GM19397 (cell line): ENCODE data around the gene ARGLU1.

Experiments
- ATAC-seq: cut with Tn5 transposase; IDR thresholded peaks from one replicate; pipeline ENCODE4 v1.9.1; 2021; ENCODE audit warnings: mild to moderate bottlenecking, moderate library complexity; ENCODE audit not compliant: unreplicated experiment

ARGLU1 gene

DNA sequence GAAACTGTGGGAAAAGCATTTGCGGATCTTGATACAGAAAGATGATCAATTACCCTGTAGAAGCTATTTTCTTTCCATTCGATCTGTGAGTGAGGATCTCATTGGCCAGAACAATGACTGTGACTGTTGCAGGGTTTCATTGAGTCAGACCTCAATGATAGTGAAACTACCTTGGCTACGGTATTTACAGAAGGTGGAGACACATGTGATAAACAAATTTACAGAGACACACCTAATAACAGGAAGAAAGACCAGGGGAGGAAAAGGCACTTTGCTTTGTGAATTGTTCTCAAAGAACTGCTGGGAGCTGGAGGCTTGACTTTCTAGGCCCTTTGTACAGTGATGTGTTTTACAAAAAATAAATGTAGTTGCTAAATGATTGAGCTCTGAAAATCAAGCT, 19.9 kb upstream of the ARGLU1 start:
- no peak for ATAC-seq

DNA sequence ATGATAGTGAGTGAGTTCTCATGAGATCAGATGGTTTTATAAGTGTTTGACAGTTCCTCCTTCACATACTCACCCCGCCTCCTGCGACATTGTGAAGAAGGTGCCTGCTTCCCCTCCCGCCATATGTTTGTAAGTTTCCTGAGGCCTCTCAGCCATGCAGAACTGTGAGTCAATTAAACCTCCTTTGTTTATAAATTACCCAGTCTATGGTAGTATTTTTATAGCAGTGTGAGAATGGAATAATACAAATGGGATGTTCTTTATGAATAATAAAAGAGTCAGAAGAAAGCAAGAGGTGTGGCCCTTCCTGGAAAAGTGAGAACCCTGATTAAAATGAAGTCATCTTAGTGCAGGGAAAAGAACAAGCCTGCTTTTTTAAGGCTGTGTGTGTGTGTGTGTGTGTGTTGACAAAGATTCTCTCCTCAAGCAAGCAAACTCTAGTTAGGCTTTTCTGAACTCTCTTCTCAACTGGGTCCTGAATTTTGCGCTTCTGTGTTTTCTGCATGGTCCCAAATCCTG, 18.8 kb upstream of the ARGLU1 start:
- ATAC-seq: no peak

DNA sequence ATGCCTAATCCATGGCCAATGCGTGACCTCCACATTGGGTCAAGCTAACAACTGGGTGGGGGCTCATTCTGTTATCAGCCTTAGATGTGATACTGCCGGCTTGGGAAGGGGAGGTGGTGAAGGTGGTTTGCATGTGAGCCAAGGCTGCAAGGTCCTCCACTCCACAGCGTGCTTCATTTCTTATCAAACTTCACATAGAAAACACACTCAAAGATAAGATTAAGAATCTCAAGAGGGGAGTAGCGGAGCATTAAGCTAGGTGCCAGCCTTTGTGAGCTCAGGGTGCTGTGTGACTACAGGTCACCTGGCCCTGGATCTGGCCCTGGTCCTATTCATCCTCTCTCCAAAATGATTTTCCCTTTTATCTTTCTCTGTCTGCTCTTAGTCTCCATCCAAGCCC, 13.3 kb upstream of the ARGLU1 start:
- ATAC-seq: no peak

DNA sequence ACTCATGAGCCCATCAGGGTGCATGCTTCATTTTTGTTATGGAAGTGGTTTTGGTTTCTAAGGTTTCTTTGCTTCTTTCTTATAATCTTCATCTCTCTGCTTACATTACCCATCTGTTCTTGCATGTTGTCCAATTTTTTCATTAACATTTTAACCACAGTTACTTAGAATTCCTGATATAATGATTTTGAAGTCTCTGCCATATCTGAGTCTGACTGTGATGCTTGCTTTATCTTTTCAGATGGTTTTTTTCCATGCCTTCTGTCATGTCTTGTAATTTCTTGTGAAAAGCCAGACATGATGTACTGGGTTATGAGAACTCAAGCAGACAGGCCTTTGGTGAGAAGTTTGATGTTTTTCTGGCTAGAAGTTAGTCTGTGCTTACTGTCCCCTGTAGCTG, 8.0 kb upstream of the ARGLU1 start:
- ATAC-seq: no peak

DNA sequence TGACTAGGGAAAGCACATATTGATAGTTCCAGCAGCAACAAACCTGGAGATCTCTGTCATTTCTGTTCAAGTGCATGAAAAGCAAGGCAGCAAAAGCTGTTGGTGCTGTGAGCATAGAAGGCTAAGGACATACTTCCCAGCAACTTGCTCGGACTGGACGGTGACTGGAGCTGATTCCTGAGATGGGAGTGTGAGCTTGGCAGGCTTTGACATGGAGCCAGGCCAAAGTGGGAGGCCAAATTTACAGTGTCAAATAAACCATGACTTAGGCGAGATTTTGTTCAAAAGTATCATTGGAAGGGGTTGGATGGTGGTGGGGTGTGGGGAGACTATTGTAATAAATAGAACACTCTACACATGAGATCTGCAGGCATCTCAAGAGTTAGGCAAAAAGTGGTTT, 5.9 kb upstream of the ARGLU1 start:
- no peak for ATAC-seq

DNA sequence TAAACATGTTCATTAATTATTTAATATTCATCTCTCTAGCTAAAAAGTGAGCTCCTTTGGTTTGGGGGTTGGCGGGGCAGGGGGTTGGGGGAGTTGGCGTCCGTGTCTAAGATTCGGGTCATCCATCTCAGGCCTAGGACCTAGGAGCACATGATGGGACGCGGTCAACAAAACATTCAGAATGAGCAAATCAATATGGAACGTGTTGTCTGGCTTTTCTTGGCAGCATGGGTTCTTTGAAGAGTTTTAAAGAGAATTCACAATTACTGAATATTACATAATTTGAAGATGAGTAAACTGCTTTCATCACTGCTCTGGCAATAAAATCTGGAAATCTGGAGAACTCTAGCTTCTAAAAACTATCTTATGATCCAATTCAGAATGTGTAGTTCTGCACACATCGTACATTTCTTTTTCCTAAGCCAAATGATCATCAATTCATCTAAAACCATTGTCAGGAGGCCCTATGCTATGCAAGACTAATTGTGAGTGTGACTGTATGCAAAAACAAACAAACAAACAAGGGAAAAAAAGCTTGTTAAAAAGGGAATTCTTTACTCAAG, 5.4 kb upstream of the ARGLU1 start:
- ATAC-seq: no peak

DNA sequence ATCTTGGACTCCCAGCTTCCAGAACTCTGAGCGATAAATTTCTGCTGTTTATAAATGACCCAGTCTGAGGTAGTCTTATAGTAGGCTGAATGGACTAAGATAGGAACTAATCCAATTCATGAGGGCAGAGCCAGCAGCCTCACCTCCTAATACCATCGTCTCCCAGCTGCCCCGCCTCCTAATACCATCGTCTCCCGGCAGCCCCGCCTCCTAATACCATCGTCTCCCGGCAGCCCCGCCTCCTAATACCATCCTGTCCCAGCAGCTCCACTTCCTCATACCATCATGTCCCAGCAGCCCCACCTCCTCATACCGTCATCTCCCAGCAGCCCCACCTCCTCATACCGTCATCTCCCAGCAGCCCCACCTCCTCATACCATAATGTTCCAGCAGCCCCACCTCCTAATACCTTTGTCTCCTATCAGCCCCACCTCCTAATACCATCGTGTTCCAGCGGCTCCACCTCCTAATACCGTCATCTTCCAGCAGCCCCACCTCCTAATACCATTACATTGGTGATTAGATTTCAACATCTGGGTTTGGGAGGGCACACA, 2.4 kb upstream of the ARGLU1 start:
- ATAC-seq: no peak

DNA sequence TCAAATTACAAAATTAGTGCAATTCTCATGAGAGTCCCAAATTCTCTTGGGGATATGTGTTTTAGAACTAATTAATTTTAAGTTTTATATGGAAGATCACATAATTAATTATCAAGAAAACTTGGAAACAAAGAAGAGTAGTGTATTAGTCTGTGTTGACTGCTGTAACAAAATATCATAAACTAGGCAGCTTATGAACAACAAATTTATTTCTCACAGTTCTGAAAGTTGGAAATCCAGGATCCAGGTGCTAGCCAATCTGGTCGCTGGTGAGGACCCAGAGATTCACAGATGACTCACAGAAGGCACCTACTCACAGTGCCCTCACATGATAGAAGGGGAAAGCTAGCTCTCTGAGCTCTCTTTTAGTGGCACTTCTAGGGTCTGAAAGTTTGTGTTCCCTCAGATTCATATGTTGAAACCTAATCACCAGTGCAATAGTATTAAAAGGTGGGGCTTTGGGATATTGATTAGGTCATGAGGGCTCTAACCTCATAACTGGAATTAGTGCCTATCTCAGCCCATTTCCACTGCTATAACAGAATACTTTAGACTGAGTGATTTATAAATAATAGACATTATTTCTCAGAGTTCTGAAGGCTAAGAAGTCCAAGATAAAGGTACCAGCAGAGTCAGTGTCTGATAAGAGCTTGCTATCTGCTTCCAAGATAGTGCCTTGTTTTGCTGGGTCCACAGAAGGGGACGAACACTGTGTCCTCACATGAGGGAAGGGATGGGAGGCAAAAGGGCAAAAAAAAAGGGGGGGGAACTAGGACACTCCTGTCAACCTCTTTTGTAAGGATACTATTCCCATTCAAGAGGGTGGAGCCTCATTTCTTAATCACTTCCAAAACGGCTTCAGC, 1.5 kb upstream of the ARGLU1 start:
- no peak for ATAC-seq

DNA sequence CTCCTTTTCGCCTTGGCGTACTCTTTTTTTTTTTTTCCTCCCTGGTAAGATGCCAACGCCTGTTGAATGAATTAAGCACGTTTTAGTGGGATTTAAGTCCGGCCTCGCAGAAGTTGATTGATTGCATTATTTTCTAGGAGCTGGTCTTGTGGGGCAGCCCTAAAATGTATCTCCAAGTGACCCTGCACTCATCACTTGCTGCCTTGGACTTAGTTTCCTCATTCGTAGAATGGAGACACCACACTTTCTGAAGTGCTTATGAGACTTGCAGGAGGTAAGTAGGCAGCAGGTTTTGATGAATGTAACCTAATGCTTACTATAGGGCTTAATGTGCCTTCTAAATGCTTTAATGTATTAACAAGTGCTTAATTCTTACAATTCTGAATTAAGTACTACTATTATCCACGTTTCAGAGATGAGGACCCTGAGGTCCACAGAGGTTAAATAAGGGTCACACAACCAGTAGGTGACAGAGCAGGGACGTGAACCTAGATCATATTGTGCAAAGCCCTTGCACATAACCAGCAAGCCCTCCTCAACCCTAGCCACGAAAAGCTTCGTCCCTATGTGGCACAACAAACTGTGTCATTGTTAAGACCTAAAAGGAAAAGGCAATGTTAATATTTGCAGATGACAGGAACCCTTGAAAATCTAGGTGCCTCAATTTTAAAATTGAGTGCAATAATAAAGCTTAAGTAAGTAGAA, 514 bp upstream of the ARGLU1 start:
- ATAC-seq: peak; percentile 27

DNA sequence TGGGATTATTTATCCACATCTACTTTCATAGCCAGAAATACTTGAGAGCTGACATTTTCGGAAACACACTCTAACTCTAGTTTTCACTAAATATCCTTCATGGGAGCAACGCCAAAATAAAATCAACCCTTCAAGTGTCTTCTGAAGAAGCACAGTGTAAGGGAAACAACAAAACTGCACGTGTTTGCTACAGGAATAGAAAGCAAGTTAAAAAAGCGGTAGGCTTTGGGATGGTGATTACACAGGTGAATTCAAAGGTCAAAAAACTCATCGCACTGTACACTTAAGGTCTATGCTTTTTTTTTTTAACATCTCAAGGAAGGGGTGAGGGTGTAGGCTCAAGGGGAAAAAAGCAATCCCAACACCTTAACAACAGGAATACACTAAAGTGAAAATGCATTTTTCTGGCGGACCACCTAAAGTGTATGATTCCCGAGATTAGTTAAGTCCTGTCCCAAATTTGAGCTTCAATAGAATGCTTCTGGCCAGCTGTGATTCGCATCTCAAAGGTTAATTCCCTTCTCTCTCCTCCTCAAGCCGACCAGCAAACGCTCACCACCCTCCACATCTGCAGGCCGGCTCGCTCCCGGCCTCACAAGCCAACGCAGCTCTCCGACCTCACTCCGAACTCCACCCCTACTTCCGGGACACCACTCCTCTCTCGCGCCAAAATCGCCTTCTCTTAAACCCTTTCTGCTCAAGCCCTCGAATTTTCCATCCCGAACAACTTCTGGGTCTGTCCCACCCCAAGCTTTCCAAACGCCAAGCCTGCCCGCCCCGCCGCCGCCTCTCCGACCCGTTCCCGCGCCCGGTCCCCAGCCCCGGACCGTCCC, 1.1 kb downstream of the ARGLU1 start:
- peak; percentile 40 for ATAC-seq

DNA sequence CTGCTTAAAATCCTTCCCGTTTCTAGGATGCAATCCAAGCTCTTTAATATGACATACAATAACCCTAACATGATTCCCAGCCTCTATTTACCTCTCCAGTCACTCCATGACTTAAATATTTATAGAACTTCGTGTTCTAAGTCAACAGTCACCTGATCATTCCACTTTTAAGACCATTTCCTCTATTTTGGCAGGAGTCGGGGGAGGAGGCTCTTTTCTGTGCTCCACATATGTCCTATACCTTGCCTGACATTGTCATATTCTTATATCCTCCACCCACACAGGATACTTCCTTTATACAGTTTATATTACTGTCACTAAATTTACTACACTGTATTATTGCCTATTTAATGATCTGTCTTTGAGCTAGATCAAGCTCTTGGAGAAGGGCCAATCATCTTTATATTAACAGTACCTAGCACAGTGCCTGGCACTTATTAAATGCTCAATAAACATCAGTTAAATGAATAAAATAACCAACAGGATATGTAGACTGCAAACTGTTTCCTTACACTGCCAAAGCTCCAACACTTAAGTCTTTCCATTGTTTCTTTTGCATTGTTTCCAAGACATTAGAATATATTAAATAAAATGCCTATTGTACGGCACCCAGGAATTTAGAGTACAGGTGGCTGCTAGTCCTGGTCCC, 2.7 kb downstream of the ARGLU1 start:
- ATAC-seq: no peak

DNA sequence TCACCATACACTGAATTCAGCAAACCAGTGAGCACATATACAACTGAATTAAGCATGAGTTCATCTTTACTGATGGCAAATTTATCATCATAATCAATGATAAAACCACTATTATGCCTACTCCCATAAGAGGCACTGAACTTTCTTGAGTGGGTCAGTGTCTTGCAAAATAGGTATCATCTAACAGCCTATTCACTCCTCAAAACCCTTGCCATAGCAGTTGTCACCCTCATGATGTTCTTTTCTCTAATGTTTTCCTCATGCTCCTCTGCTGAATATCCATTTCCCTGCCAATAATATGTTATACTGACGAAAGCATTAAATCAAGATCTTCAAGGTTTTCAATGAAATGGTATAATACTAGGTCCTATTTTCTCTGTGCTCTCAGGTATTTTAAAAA, 5.6 kb downstream of the ARGLU1 start:
- ATAC-seq: no peak

DNA sequence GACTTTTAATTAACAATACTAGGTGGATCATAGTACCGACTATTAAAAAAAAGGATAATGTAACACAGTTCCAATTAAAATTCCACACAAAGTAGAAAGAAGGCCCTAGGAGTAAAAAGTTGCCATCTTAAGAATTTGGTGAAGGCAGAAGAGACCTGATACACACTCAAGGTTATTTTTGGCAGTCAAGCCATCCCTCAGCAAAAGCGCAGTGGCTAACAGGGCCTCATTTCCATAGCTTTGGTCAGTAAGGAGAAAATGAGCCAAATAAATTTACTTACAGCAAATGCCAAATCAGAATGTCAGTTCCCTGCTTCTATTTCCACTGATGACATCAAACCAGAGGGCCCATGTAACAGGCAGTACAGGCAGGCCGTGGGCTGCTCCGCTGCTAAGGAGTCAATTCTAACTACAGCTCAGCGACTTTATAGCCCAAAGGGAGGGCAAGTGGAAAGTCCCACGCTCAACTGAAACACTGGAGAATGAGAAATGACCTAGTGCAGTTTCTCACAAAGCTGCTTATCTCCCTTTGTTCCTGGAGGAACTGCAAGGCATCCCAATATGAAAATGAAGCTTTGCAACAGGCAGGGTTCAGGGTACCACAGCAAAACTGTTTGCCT, 6.3 kb downstream of the ARGLU1 start:
- ATAC-seq: peak; percentile 86

DNA sequence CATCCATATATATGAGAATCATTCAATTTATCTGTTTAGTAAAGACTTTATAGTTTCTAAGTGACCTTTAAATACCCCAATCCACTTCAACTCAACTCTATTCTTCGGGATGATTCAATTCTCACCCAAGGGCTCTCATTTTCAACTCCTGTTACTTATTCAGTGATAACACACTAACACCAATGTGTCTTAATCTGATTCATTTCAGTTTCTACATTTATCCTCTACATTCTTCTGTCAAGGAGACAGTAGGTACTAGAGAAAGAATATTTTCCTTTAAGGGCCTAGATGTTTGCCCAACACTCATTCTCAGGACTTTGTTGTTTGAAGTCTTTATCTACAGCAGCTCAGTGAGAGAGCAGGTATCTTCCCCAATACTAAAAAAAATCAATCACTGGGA, 7.1 kb downstream of the ARGLU1 start:
- no peak for ATAC-seq

DNA sequence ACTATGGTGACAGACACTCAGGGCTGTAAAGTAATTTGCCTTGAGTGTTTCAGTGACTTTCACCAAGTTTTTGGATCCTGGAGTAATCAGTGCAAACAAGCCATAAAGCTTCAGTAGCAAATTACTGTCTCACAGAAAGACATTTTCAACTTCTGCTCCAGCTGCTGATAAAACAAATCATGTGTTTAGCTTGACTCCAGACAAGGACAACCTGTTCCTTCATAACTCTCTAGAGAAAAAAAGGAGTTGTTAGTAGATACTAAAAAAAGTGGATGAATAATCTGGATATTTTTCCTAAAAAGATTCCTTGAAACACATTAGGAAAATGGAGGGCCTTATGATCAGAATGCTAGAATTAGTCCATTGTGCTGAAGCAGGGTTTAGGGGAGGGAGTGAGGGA, 9.4 kb downstream of the ARGLU1 start:
- no peak for ATAC-seq

DNA sequence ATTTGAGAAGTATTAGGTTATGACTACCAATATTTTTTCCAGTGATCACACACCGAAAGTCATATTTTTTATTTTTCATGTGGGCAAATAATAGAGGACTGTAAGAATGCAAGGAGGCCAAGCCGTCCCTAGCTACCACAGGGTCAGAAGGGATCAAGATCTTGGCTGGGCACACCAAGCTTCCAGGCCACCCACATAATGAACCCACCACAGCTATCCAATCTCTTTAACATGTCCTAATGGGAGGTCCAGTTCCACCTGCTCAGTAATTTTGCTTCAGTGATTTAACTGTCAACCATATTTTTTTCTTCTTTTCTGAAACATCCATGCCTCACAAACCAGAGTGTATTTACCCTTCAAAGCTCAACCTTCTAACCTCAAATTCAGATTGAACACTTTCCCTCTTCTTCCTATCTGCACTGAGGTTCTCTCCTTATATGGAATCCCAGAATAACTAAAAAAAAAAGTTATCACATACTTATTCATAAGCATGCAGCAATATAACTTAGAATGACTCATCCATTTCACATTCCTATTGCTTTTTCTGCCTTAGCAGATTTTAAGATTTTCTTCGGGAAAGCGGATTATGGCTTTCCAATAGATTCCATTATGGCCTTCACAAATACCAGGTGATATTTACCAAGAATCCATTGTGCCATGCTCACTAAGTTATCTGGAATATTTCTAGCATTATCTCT, 12.2 kb downstream of the ARGLU1 start:
- no peak for ATAC-seq

DNA sequence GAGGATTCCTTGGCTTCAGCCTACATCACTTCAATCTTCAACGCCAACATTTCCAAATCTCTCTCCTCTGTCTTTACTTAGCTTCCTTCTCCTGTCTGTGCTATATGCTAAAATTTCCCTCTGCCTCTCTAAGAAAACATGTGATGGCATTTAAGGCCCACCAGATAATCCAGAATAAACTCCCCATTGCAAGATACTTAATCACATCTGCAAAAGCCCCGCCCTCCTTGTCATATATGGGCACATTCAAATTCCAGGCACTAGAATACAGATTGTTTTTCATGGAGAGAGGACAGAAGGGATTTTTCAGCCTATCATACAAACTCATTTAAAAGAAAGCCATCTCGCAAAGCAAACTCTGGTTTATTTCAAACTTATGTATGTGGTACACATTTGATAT, 16.2 kb downstream of the ARGLU1 start:
- ATAC-seq: no peak

DNA sequence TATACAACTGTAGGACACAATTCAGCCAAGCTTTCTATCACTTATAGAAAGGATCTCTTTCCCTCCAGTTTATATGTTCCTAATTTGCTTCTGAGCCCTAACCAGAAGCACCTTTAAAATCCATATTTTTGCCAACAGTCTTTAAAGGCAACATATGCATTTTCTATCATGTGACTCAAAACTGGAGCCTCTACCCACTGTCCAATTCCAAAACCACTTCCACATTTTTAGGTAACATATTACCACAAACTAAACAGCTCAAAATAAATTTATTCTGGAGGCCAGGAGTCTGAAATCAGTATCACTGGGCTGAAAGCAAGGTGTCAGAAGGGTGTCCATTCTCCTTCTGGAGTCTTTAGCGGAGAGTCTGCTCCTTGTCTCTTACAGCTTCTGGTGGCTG, 16.6 kb downstream of the ARGLU1 start:
- no peak for ATAC-seq

DNA sequence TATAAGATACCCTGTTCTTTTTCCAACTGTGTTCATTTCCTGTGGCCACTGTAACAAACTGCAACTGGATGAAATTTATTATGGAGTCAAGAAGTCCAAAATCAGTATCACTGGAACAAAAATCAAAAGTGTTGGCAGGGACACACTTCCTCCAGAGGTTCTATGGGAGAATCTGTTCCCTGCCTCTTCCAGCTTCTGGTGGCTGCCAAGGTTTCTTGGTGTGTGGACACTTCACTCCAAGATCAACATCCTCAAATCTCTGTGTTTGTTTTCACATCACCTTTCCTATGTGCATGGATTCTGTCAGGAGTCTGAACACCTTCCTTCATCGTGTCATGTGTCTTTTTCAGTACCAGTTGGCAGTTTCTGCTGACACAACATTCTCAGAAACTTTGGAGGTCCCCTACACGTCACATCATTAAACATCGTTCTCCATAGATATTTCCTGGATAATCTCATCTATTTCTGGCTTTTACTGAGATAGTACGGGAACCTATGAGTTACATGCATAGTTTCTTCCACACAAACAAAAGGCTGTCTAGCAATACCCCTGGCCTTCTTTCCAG, 17.3 kb downstream of the ARGLU1 start:
- no peak for ATAC-seq
